GM18867 (cell line): ENCODE data around the gene C1QTNF8.
"Not testable (repeated sequence)": the region's sequence is repeated elsewhere in the genome, so short reads cannot be mapped to it uniquely, and the experiment has no call there.

Experiments used
- ATAC-seq: cut with Tn5 transposase; IDR thresholded peaks from one replicate; pipeline ENCODE4 v1.9.1; 2021; ENCODE audit warnings: mild to moderate bottlenecking, moderate library complexity; ENCODE audit not compliant: unreplicated experiment

The C1QTNF8 gene

GRCh38 chr16:1094601-1095449, 1.2 kb downstream of the C1QTNF8 start:
- no peak for ATAC-seq

- no peak for ATAC-seq
These were observed 1.9 kb downstream of the C1QTNF8 start for GRCh38 chr16:1094124-1094479.

GRCh38 chr16:1093284-1094123, 2.5 kb downstream of the C1QTNF8 start:
- ATAC-seq: no peak

GRCh38 chr16:1092685-1093283, 3.3 kb downstream of the C1QTNF8 start:
- not testable (repeated sequence) for ATAC-seq

GRCh38 chr16:1091992-1092552, 4.0 kb downstream of the C1QTNF8 start:
- ATAC-seq: no peak

GRCh38 chr16:1090620-1091587, 5.1 kb downstream of the C1QTNF8 start:
- ATAC-seq: no peak

GRCh38 chr16:1089822-1090619, 6.0 kb downstream of the C1QTNF8 start:
- ATAC-seq: no peak

- ATAC-seq: no peak
These were observed 6.6 kb downstream of the C1QTNF8 start for GRCh38 chr16:1089439-1089821.

GRCh38 chr16:1088295-1089170, 7.5 kb downstream of the C1QTNF8 start:
- no peak for ATAC-seq

GRCh38 chr16:1086443-1086842, 9.6 kb downstream of the C1QTNF8 start:
- not testable (repeated sequence) for ATAC-seq

- no peak for ATAC-seq
These were observed 11.1 kb downstream of the C1QTNF8 start for GRCh38 chr16:1084971-1085370.

GRCh38 chr16:1082952-1083675, 12.9 kb downstream of the C1QTNF8 start:
- no peak for ATAC-seq

- no peak for ATAC-seq
These were observed 13.6 kb downstream of the C1QTNF8 start for GRCh38 chr16:1082266-1082951.

- no peak for ATAC-seq
These were observed 14.2 kb downstream of the C1QTNF8 start for GRCh38 chr16:1081734-1082265.

GRCh38 chr16:1080801-1081733, 15.0 kb downstream of the C1QTNF8 start:
- ATAC-seq: no peak
